ENCODE data around the gene ATOX1. TPM values are rescaled to one million over a fixed set of nuclear protein-coding genes. Genes with fewer than 3 reads are reported as not detected.

Gene ATOX1
- total and polyA plus RNA-seq, 10 of the 15 experiments (the other 5 are each of a cell fraction or from before 2014, with no cell fraction given) = 130 to 642 (median 245) TPM

- intact Hi-C loops (cut with micrococcal nuclease; ENCODE audit: unreplicated experiment) = no loop called here
- H4K20me1 ChIP-seq (ENCODE audit: control insufficient read depth, insufficient read depth) = no peaks in the 10 kb centered on the region; the same call in 1 of the 2 replicates
- H3K4me3 ChIP-seq = no peak overlapping the region
- DNase-seq (ENCODE audit: low read depth, low spot score) = no peak
- H3K79me2 ChIP-seq (ENCODE audit: control insufficient read depth, insufficient read depth, low read length) = no peaks in the 10 kb centered on the region
- H3K27ac ChIP-seq (ENCODE audit: control insufficient read depth, insufficient read depth) = no peak overlapping the region
- H3K9ac ChIP-seq (ENCODE audit: control insufficient read depth, insufficient read depth, low read length) = no peak overlapping the region
- ChIA-PET POLR2A (no interaction called here), SMC1A (ENCODE audit: uncharacterized antibody, unreplicated experiment) (interaction anchor here (0.9 to 1.5 kb wide), 4 partner anchors 16 to 29 kb away, joined by 3 read pairs; no protein-coding TSS in a partner anchor), RAD21 (ENCODE audit: unreplicated experiment) (interaction anchor here (0.6 kb wide), 1 partner anchor 20 kb away, joined by 3 read pairs; no protein-coding TSS in a partner anchor), CTCF (interaction anchor here (0.9 to 1.5 kb wide), 2 partner anchors 11 to 13 kb away, joined by 3 to 5 read pairs; no protein-coding TSS in a partner anchor)
- no peak for FAIRE-seq
- ATAC-seq = peak; percentile 44; the same call in 2 of the 3 replicates
- peaks cover 3 to 32% of the 10 kb centered on the region in 2 experiments for H3K36me3 ChIP-seq (ENCODE audit: control insufficient read depth in 2 of 2, insufficient read depth in 2 of 2, low read length in 1 of 2)
- no peaks in the 10 kb centered on the region for H3K27me3 ChIP-seq (replicated peaks in 1 of 2; ENCODE audit: control insufficient read depth in 2 of 2, insufficient read depth in 2 of 2, low read length in 1 of 2)
- H3K9me3 ChIP-seq (replicated peaks; ENCODE audit: control insufficient read depth, insufficient read depth, low read length) = no peaks in the 10 kb centered on the region
- 96% methylated on average over 3 of the region's 3 CpGs for WGBS (ENCODE audit: insufficient coverage, insufficient replicate concordance, low lambda C conversion rate, missing lambda C conversion rate)
- in situ Hi-C loops (cut with MboI) = no loop called here
- TF ChIP-seq SRF (IDR thresholded peaks at IDR 0.05; ENCODE audit: low read depth in 2 of 2, low read length in 2 of 2) = no peak
- TF ChIP-seq FOS (IDR thresholded peaks at IDR 0.05; ENCODE audit: borderline replicate concordance, extremely low read depth, insufficient read length) = no peak
- TF ChIP-seq YY1 (IDR thresholded peaks at IDR 0.05; ENCODE audit: low read depth, low read length) = no peak
- no peak for TF ChIP-seq NRF1 (conservative IDR thresholded peaks at IDR 0.05; ENCODE audit: low read depth, low read length)
- TF ChIP-seq SPI1 (IDR thresholded peaks at IDR 0.05; ENCODE audit: borderline replicate concordance, insufficient read depth, low read depth, low read length) = peak; percentile 63; the same call in 1 of the 2 replicates
- BruUV-seq (replicated peaks) = no TSS peak
- no peaks in the 10 kb centered on the region for H3K4me1 ChIP-seq (ENCODE audit: control insufficient read depth, insufficient read depth, low read length)
- H2AFZ ChIP-seq (ENCODE audit: control insufficient read depth, low read depth, low read length) = no peak overlapping the region
- H3K4me2 ChIP-seq (ENCODE audit: control insufficient read depth, insufficient read depth) = no peak overlapping the region
These were observed 47.2 kb upstream of the ATOX1 start for GRCh38 chr5:151805414-151806223.
